ENCODE results near the gene MRPS7. TPM values are rescaled to one million over a fixed set of nuclear protein-coding genes. Genes with fewer than 3 reads are reported as not detected.
"Not testable (repeated sequence)": the region's sequence is repeated elsewhere in the genome, so short reads cannot be mapped to it uniquely, and the experiment has no call there.

The MRPS7 gene
- total RNA-seq, 1 donor from 2014 or later: 57.0 TPM

GRCh38 chr17:75271233-75271954 is 9.7 kb downstream of the MRPS7 start:
- DNase-seq (ENCODE audit: low spot score): peak; percentile 76

GRCh38 chr17:75271955-75272847 is 10.5 kb downstream of the MRPS7 start:
- no peak for DNase-seq (ENCODE audit: low spot score)

DNA sequence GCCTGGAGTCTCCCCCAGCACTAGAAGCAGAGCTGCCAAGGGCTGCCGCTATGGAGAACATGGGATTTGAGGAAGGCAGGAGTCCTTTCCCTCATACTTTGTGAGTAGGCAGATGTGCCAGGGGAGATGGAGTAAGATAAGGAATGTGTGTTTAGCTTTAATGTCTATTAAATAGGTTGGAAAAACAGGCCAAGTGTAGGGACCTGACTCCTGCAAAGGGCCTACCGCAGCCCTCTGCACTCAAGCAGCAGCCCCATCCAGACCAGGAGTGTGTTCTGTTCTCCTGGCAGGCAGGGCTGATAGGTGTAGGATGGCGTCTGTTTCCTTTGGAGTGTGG is 11.1 kb downstream of the MRPS7 start:
- no peak for DNase-seq (ENCODE audit: low spot score)

DNA sequence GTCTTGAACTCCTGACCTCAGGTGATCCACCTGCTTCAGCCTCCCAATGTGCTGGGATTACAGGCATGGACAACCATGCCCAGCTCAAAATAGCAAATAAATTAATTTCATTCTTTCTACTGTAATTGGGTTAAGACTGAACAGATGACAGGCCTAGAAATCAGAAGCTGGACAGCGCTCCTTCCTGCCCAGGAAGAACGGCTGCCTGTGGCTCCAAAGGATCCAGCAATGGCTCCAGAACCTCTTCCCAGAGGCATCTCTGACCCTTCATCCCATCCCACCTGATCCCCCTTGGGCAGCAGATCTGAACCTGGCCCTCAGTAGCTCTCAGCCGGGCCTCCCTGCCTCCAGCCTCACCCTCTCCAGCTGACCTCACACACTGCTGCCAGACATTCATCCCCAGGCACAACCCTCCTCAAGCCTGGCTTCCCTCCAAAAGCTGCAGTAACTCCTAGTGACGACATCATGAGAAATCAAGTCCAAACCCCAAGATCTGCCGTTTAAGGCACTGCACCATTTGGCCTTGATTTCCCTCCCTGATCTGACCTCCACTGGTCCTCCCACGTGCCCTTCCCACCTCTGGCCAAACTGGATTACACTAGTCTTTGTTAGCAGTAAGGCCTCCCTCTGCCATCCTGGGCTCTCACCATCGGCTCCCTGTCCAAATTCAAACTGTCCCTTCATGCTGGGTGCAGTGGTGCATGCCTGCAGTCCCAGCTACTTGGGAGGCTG is 12.5 kb downstream of the MRPS7 start:
- no peak for DNase-seq (ENCODE audit: low spot score)

GRCh38 chr17:75277664-75278071 is 16.0 kb downstream of the MRPS7 start:
- no peak for DNase-seq (ENCODE audit: low spot score)

- DNase-seq (ENCODE audit: low spot score): not testable (repeated sequence)
Measured at GRCh38 chr17:75280189-75280588, 18.5 kb downstream of the MRPS7 start.

DNA sequence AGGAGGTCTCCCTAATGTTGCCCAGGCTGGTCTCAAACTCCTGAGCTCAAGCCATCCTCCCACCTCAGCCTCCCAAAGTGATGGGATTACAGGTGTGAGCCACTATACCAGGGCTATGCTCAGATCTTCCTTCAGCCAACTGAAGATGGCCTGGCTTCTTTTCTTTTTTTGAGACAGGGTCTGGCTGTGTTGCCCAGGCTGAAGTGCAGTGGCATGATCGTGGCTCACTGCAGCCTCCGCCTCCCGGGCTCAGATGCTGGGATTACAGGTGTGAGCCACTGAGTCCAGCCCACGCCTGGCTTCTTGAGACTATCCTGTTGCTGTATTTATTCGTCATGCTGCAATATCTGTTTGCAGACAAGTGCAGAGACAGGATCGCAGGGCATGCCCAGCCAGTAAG is 23.4 kb downstream of the MRPS7 start:
- DNase-seq (ENCODE audit: low spot score): no peak

DNA sequence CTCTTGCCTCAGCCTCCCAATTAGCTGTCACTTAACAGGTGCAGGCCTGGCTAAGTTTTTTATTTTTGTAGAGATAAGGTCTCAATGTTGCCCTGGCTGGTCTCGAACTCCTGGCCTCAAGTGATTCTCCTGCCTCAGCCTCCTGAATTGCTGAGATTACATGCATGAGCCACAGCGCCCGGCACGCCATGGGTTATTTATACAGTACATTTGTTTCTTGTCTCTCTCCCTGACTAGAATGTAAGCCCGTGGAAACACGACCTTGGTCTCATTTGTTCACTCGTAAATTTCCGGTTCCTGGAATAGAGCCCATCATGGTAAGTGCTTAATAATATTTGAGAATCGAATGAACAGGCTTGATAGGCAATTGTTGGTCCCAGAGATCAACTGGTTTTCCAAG is 25.5 kb downstream of the MRPS7 start:
- DNase-seq (ENCODE audit: low spot score): no peak

- DNase-seq (ENCODE audit: low spot score): no peak
Measured at GRCh38 chr17:75288359-75288758, 26.7 kb downstream of the MRPS7 start.

DNA sequence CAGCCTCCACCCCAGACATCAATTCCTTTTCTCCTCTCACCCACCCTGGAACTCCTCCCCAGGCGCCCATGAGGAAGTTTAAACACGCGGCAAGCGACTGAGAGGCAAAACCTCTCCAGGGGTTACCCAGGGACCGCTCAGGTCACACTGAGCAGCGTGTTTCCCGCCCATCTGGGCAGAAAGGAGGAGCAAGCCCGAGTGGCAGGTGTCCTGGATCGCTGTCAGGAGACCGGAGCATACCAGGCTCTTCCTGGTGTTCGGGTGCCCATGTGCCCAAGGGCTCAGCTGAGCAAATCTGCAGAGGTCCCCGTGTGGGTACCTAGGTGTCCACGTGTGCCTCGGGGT is 27.1 kb downstream of the MRPS7 start:
- DNase-seq (ENCODE audit: low spot score): peak; percentile 57

DNA sequence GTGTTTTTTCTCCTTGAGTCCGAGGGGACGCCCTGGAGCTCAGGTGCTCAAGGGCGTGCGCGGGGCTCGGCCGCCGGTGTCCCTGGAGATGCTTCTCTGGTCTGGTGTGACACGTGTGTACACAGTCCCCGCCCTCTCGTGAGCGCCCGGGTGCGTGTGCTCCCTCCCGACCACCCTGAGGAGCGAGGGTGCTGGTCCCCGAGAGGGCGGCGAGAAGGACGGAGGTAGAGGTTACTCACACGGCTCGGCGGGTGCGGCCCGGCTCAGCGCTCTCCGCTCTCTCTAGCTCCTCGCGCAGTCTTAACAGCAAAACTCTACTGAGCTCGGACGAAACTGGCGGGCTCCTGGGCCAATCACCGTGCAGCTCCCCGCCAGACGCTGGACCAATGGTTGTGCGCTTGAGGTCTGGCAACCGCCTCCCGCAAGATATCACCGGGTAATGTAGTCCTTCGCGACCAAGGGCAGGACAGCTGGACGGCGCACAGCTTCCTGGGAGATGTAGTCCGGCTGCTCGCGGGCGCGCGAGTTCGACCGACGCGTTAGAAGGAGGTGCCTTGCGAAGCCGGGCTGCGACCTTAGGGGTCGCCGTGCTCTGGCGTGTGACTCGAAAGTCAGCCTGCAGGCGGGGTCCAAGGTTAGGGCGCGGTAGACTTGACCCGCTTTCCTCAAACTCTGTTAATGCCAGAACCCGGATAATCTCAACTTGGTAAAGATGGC is 27.6 kb downstream of the MRPS7 start, which contains the start of gene SLC25A19:
Gene SLC25A19, minus strand, starts transcription at position 319 of the 717 bp plus-strand sequence. CDS start 2,669 bp downstream, outside the sequence.
- peak; percentile 98 for DNase-seq (ENCODE audit: low spot score)

- no peak for DNase-seq (ENCODE audit: low spot score)
Measured at GRCh38 chr17:75289832-75290337, 28.2 kb downstream of the MRPS7 start.

GRCh38 chr17:75292810-75293448 is 31.2 kb downstream of the MRPS7 start:
- DNase-seq (ENCODE audit: low spot score): not testable (repeated sequence)

- DNase-seq (ENCODE audit: low spot score): no peak
Measured at GRCh38 chr17:75295201-75296158, 33.8 kb downstream of the MRPS7 start.

DNA sequence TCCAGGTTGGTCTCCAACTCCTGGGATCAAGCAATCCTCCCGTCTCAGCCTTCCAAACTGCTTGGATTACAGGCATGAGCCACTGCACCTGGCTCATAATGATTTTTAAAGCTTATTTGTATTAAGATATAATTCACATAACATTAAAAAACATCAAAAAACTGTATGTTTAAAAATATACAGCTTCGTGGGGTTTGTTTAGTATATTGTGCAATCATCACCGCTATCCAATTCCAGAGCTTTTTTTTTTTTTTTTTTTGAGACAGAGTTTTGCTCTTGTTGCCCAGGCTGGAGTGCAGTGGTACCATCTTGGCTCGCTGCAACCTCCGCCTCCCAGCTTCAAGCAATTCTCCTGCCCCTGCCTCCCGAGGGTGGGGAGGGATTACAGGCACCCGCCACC is 38.6 kb downstream of the MRPS7 start:
- DNase-seq (ENCODE audit: low spot score): no peak

- no peak for DNase-seq (ENCODE audit: low spot score)
Measured at GRCh38 chr17:75301049-75301448, 39.4 kb downstream of the MRPS7 start.

DNA sequence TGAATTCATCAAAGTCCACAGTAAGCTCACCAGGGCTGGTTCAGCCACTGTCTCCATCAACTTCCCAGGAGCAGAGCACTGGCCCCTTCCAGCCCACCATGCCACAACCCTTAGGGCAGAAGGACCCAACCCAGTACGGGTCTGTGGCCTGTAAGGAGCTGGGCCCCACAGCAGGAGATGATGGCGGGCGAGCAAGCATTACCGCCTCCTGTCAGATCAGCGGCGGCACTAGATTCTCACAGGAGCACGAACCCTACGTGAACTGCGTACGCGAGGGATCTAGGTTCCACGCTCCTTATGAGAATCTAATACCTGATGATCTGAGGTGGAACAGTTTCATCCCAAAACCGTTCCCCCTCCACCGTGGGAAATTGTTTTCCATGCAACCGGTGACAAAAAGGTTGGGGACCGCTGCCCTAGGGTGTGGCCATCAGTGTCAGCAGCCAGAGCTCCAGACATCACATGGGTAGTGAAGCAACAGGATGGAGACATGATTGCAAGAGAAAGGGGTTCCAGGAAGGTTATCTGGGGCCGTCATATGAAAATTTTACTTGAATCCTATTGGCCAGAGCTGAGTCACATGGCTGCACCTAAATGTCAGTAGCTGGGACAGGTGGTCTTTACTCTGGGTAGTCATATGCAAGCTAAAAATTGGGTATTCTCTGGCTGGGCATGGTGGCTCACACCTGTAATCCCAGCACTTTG is 40.0 kb downstream of the MRPS7 start:
- DNase-seq (ENCODE audit: low spot score): no peak

- DNase-seq (ENCODE audit: low spot score): no peak
Measured at GRCh38 chr17:75307957-75308731, 46.5 kb downstream of the MRPS7 start.
